SK-MEL-5 (cell line): Measurements from ENCODE around the gene TCOF1. TPM values are rescaled to one million over a fixed set of nuclear protein-coding genes. Genes with fewer than 3 reads are reported as not detected.

Source experiments
- DNase-seq: peaks from one replicate; pipeline ENCODE4 v3.0.0-alpha.2; 2016; ENCODE audit warnings: low read depth, low spot score
- in situ Hi-C: cut with HindIII; loops from 2 replicates; pipeline ENCODE4 v1.10.0; 2016; ENCODE audit warnings: low sequenced_read_pairs, high pct_unique_total_duplicates, low pct_unique_long_range_greater_than_20kb
- polyA plus RNA-seq, 2 experiments: library from polyadenylated mRNA; depleted of rRNA; stranded (reverse); fragments of >200 nt; gene quantifications; 2 replicates each; pipeline ENCODE4 v1.2.3, GENCODE V29; 2015
- total RNA-seq: library from RNA; depleted of rRNA; stranded (reverse); fragments of >200 nt; shearing (Covaris generic); gene quantifications from 2 replicates; pipeline ENCODE4 v1.2.3, GENCODE V29; 2014; rRNA removed

Gene TCOF1
- 20.8 and 25.7 TPM in 2 replicates for total RNA-seq
- polyA plus RNA-seq (2015; cell fraction: cytosol; rRNA removed), result 33.9 and 41.4 TPM in 2 replicates
- 48.1 and 58.7 TPM in 2 replicates for polyA plus RNA-seq (2015; cell fraction: nucleus; rRNA removed)

- in situ Hi-C loops, result no loop called here
- DNase-seq, result peak; percentile 93
Observed at GRCh38 chr5:150357326-150358260, at the start of gene TCOF1. Gene TCOF1, plus strand, starts transcription at chr5:150357697. Its CDS starts 50 bp downstream, at chr5:150357747.

GRCh38 chr5:150309101-150309885, 48.2 kb upstream of the TCOF1 start:
- in situ Hi-C loops, result no loop called here
- DNase-seq, result no peak

- in situ Hi-C loops, result no loop called here
Observed at GRCh38 chr5:150309886-150310239, 47.6 kb upstream of the TCOF1 start.

GRCh38 chr5:150310246-150310645, 47.3 kb upstream of the TCOF1 start:
- DNase-seq, result no peak
- in situ Hi-C loops, result no loop called here

More at GRCh38 chr5:150309886-150310239, 47.6 kb upstream of the TCOF1 start:
- DNase-seq, result no peak

GRCh38 chr5:150311015-150311692, 46.3 kb upstream of the TCOF1 start:
- in situ Hi-C loops, result no loop called here
- no peak for DNase-seq

- in situ Hi-C loops, result no loop called here
- no peak for DNase-seq
Observed at GRCh38 chr5:150312518-150312917, 45.0 kb upstream of the TCOF1 start.

GRCh38 chr5:150313501-150313900, 44.0 kb upstream of the TCOF1 start:
- DNase-seq, result no peak
- in situ Hi-C loops, result no loop called here

GRCh38 chr5:150313921-150314716, 43.4 kb upstream of the TCOF1 start:
- in situ Hi-C loops, result no loop called here
- DNase-seq, result no peak

GRCh38 chr5:150315245-150315644, 42.3 kb upstream of the TCOF1 start:
- in situ Hi-C loops, result no loop called here

GRCh38 chr5:150316320-150316719, 41.2 kb upstream of the TCOF1 start:
- no peak for DNase-seq
- in situ Hi-C loops, result no loop called here

More at GRCh38 chr5:150315245-150315644, 42.3 kb upstream of the TCOF1 start:
- no peak for DNase-seq

GRCh38 chr5:150317048-150318003, 40.2 kb upstream of the TCOF1 start:
- in situ Hi-C loops, result no loop called here
- DNase-seq, result peak; percentile 11

- in situ Hi-C loops, result no loop called here
- DNase-seq, result no peak
Observed at GRCh38 chr5:150318613-150319483, 38.6 kb upstream of the TCOF1 start.

- no peak for DNase-seq
- in situ Hi-C loops, result no loop called here
Observed at GRCh38 chr5:150319484-150319790, 38.1 kb upstream of the TCOF1 start.

- in situ Hi-C loops, result no loop called here
- peak; percentile 33 for DNase-seq
Observed at GRCh38 chr5:150320044-150320613, 37.4 kb upstream of the TCOF1 start.

- DNase-seq, result no peak
- in situ Hi-C loops, result no loop called here
Observed at GRCh38 chr5:150321211-150321610, 36.3 kb upstream of the TCOF1 start.
